Prostate gland (tissue), 2 donors: Measurements from ENCODE around the gene ANKRA2.

ENCODE experiments used
- POLR2A ChIP-seq: fragments of 450-650 bp; IDR thresholded peaks from one replicate; pipeline ENCODE4 v1.6.1; 2016; ENCODE audit warnings: antibody characterized with exemption, mild to moderate bottlenecking
- TF ChIP-seq, protein P1 (sequence below), 4 experiments: fragments of 200-600 bp in 2 of 4; fragments of 450-650 bp in 2 of 4; sonication (generic) in 2 of 4; IDR thresholded peaks; 1 replicate in 3 of 4; 2 replicates in 1 of 4; pipeline ENCODE4 v1.5.1; 2016 to 2019; ENCODE audit warnings: antibody characterized with exemption in 4 of 4, mild to moderate bottlenecking in 2 of 4, moderate library complexity in 2 of 4

DNA sequence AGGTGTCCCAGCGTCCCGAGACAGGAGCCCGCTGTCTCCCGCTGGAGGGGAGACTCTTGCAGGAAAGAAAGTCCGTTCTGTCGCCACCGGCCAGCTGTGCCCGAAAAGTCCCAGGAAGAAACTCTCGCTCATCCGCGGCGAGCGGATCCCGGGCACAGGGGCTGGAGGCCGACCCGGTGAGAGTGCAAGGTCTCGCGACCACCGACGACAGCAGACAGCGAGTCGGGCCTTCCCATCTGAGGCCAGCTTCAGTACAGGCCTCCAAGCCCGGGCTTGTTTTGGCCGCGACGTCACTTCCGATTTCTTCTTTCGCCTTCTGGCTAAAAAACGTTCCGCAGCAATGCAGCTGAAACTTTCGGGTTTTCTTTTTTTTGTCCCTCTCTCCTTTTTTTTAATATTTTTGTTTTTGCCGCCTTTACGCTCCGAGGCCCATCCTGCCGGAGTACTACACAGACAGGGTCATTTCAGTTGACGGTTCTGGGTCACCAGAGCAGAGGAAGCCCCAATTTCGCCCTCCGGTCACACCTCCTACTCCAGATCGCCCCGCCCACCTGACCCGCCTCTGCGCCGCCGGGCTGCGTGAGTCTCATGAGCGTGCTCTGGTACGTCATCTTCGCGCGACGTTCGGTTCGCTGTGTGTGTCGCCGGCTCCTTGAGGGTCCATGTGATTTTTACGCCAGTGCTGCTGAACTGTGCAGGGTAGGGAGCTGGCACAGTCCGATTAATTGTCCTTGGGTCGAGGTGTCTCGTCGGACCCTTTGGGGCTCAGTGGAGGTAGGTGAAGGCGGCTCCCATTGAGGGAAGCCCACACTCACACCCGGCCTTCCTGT, at the start of gene ANKRA2, which contains the start of gene UTP15:
- TF ChIP-seq, protein P1, sequence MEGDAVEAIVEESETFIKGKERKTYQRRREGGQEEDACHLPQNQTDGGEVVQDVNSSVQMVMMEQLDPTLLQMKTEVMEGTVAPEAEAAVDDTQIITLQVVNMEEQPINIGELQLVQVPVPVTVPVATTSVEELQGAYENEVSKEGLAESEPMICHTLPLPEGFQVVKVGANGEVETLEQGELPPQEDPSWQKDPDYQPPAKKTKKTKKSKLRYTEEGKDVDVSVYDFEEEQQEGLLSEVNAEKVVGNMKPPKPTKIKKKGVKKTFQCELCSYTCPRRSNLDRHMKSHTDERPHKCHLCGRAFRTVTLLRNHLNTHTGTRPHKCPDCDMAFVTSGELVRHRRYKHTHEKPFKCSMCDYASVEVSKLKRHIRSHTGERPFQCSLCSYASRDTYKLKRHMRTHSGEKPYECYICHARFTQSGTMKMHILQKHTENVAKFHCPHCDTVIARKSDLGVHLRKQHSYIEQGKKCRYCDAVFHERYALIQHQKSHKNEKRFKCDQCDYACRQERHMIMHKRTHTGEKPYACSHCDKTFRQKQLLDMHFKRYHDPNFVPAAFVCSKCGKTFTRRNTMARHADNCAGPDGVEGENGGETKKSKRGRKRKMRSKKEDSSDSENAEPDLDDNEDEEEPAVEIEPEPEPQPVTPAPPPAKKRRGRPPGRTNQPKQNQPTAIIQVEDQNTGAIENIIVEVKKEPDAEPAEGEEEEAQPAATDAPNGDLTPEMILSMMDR (IDR thresholded peaks at IDR 0.05): peak in 1 of 4 experiments; percentile 20
- TF ChIP-seq POLR2A: peak; percentile 77
